ENCODE measurements around the gene RBM4.
"Not testable (repeated sequence)": the region's sequence is repeated elsewhere in the genome, so short reads cannot be mapped to it uniquely, and the experiment has no call there.

The RBM4 gene

DNA sequence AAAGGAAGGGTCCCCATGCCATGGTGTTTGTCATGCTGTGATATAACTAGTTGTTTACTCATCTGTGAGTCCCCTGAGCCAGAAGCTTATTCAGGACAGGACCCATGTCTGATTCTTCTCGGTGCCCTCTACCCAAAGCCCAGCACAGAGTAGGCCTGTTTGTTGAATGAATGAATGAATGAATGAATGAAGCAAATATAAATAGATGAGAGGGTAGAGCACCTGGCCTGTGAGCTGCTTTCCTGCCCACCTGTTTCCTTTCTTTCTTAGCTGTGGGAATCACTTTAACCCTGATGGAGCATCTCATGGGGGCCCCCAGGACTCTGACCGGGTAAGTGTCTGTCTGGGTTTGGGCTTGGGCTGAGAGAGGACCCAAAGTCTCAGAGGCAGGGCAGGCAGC, 38.3 kb upstream of the RBM4 start:
- Histone ChIP-seq H3K79me2 (ENCODE audit: control insufficient read depth, low read length) (peaks cover 6% of the 10 kb centered on the region), H3K9me3 (ENCODE audit: control insufficient read depth, insufficient read depth, low read length) (no peaks in the 10 kb centered on the region), H3F3A (ENCODE audit: control insufficient read depth, insufficient read depth) (no peaks in the 10 kb centered on the region), H3K4me1 (ENCODE audit: control insufficient read depth, low read length) (peaks cover 26% of the 10 kb centered on the region), H3K36me3 (ENCODE audit: control insufficient read depth, low read length) (peaks cover 21% of the 10 kb centered on the region), H4K20me1 (ENCODE audit: control insufficient read depth, insufficient read depth, low read depth, low read length) (no peaks in the 10 kb centered on the region), H3K4me3 (ENCODE audit: low read length) (peak overlapping the region; percentile 8; the same call in 1 of the 2 replicates), H3K4me2 (ENCODE audit: low read length) (peak overlapping the region; percentile 37), H3K27ac (ENCODE audit: low read depth, low read length) (no peak overlapping the region; the same call in 1 of the 2 replicates), H3K9me2 (replicated peaks; ENCODE audit: control insufficient read depth, low read length) (no peaks in the 10 kb centered on the region), H3K27me3 (ENCODE audit: control insufficient read depth, low read length) (no peaks in the 10 kb centered on the region)
- no peak for TF ChIP-seq EZH2phosphoT487 (IDR thresholded peaks at IDR 0.05; ENCODE audit: borderline replicate concordance, low read length)

DNA sequence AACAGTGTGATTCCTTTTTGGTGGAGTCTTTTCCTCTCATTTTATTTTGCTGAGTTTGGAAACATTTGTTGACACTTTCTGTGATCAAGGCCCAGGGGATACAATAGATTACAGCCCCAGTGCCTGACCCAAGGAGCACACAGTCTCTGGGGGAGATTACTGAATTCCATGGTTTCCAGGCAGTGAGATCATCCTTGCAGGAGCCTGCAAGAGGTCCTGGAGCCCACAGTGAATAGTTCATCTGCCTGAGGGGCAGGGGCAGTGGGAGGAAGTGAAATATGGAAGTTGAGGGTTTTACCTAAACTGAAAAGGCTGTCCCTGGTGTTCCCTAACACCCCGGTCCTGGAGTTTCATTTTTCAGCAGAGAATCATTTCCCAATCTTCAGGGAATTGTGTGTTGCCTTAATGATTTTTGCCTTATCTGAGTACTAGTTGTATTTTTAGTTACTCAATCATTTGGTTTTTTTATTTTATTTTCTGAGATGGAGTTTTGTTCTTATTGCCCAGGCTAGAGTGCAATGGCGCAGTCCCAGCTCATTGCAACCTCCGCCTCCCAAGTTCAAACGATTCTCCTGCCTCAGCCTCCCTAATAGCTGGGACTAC, 37.8 kb upstream of the RBM4 start:
- Histone ChIP-seq H3K4me2 (ENCODE audit: low read length) (peak overlapping the region; percentile 37), H3K4me3 (ENCODE audit: low read length) (peak overlapping the region; percentile 8; the same call in 1 of the 2 replicates), H4K20me1 (ENCODE audit: control insufficient read depth, insufficient read depth, low read depth, low read length) (no peaks in the 10 kb centered on the region), H3K79me2 (ENCODE audit: control insufficient read depth, low read length) (peaks cover 3% of the 10 kb centered on the region), H3K4me1 (ENCODE audit: control insufficient read depth, low read length) (peaks cover 21% of the 10 kb centered on the region), H3K9me3 (ENCODE audit: control insufficient read depth, insufficient read depth, low read length) (no peaks in the 10 kb centered on the region), H3K27ac (ENCODE audit: low read depth, low read length) (no peak overlapping the region), H3K36me3 (ENCODE audit: control insufficient read depth, low read length) (peaks cover 21% of the 10 kb centered on the region), H3K27me3 (ENCODE audit: control insufficient read depth, low read length) (no peaks in the 10 kb centered on the region), H3K9me2 (replicated peaks; ENCODE audit: control insufficient read depth, low read length) (no peaks in the 10 kb centered on the region), H3F3A (ENCODE audit: control insufficient read depth, insufficient read depth) (no peaks in the 10 kb centered on the region)
- TF ChIP-seq, protein P1, sequence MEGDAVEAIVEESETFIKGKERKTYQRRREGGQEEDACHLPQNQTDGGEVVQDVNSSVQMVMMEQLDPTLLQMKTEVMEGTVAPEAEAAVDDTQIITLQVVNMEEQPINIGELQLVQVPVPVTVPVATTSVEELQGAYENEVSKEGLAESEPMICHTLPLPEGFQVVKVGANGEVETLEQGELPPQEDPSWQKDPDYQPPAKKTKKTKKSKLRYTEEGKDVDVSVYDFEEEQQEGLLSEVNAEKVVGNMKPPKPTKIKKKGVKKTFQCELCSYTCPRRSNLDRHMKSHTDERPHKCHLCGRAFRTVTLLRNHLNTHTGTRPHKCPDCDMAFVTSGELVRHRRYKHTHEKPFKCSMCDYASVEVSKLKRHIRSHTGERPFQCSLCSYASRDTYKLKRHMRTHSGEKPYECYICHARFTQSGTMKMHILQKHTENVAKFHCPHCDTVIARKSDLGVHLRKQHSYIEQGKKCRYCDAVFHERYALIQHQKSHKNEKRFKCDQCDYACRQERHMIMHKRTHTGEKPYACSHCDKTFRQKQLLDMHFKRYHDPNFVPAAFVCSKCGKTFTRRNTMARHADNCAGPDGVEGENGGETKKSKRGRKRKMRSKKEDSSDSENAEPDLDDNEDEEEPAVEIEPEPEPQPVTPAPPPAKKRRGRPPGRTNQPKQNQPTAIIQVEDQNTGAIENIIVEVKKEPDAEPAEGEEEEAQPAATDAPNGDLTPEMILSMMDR (IDR thresholded peaks at IDR 0.05; ENCODE audit: low read depth, low read length, poor library complexity, severe bottlenecking): no peak
- no peak for TF ChIP-seq EZH2phosphoT487 (IDR thresholded peaks at IDR 0.05; ENCODE audit: borderline replicate concordance, low read length)

DNA sequence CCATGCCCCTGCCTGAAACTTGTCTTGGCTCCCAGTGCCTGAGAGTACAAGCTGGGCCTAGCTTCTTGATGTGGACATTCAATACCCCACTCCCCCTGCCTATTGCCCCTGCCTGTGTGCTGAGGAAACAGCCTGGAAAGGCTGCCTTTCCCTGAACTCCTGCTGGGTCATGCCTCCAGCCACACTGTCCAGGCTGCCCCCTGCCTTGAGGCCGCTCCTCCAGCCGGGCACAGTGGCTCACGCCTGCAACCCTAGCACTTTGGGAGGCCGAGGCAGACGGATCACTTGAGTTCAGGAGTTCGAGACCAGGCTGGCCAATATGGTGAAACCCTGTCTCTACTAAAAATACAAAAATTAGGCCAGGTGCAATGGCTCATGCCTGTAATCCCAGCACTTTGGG, 35.4 kb upstream of the RBM4 start:
- Histone ChIP-seq H3K36me3 (ENCODE audit: control insufficient read depth, low read length) (peaks cover 21% of the 10 kb centered on the region), H3K9me2 (replicated peaks; ENCODE audit: control insufficient read depth, low read length) (no peaks in the 10 kb centered on the region), H3K4me2 (ENCODE audit: low read length) (no peak overlapping the region), H3K4me3 (ENCODE audit: low read length) (no peak overlapping the region), H4K20me1 (ENCODE audit: control insufficient read depth, insufficient read depth, low read depth, low read length) (no peaks in the 10 kb centered on the region), H3K27me3 (ENCODE audit: control insufficient read depth, low read length) (no peaks in the 10 kb centered on the region), H3K9me3 (ENCODE audit: control insufficient read depth, insufficient read depth, low read length) (no peaks in the 10 kb centered on the region), H3F3A (ENCODE audit: control insufficient read depth, insufficient read depth) (no peaks in the 10 kb centered on the region; the same call in 1 of the 2 replicates), H3K27ac (ENCODE audit: low read depth, low read length) (no peak overlapping the region), H3K4me1 (ENCODE audit: control insufficient read depth, low read length) (peaks cover 33% of the 10 kb centered on the region), H3K79me2 (ENCODE audit: control insufficient read depth, low read length) (no peaks in the 10 kb centered on the region)
- TF ChIP-seq EZH2phosphoT487 (IDR thresholded peaks at IDR 0.05; ENCODE audit: borderline replicate concordance, low read length): no peak
- TF ChIP-seq, protein P1 (IDR thresholded peaks at IDR 0.05; ENCODE audit: low read depth, low read length, poor library complexity, severe bottlenecking): no peak

DNA sequence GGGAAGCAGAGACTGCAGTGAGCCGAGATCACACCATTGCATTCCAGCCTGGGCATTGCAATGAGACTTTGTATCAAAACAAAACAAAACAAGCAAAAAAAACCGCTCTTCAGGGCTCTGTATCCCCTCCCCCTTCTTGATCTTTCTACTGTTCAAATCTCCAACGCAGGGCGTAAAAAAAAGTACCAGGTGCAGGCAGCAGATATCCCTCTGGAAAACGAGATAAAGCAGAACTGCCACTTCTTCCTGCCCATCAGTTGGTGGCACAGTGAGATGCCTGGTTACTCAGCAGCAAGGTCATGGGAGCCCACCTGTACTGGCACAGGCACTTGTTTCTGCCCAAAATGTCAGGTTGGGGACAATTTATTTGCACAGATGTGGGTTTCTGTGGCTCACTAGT, 34.3 kb upstream of the RBM4 start:
- H3K4me3 ChIP-seq (ENCODE audit: low read length): no peak overlapping the region
- H3K9me3 ChIP-seq (ENCODE audit: control insufficient read depth, insufficient read depth, low read length): no peaks in the 10 kb centered on the region
- H3K79me2 ChIP-seq (ENCODE audit: control insufficient read depth, low read length): no peaks in the 10 kb centered on the region
- H3K27me3 ChIP-seq (ENCODE audit: control insufficient read depth, low read length): no peaks in the 10 kb centered on the region
- peaks cover 44% of the 10 kb centered on the region for H3K4me1 ChIP-seq (ENCODE audit: control insufficient read depth, low read length)
- H3F3A ChIP-seq (ENCODE audit: control insufficient read depth, insufficient read depth): peaks cover 3% of the 10 kb centered on the region; the same call in 1 of the 2 replicates
- no peaks in the 10 kb centered on the region for H3K9me2 ChIP-seq (replicated peaks; ENCODE audit: control insufficient read depth, low read length)
- no peak for TF ChIP-seq EZH2phosphoT487 (IDR thresholded peaks at IDR 0.05; ENCODE audit: borderline replicate concordance, low read length)
- no peaks in the 10 kb centered on the region for H4K20me1 ChIP-seq (ENCODE audit: control insufficient read depth, insufficient read depth, low read depth, low read length)
- no peak overlapping the region for H3K4me2 ChIP-seq (ENCODE audit: low read length)
- H3K27ac ChIP-seq (ENCODE audit: low read depth, low read length): no peak overlapping the region
- H3K36me3 ChIP-seq (ENCODE audit: control insufficient read depth, low read length): peaks cover 20% of the 10 kb centered on the region

DNA sequence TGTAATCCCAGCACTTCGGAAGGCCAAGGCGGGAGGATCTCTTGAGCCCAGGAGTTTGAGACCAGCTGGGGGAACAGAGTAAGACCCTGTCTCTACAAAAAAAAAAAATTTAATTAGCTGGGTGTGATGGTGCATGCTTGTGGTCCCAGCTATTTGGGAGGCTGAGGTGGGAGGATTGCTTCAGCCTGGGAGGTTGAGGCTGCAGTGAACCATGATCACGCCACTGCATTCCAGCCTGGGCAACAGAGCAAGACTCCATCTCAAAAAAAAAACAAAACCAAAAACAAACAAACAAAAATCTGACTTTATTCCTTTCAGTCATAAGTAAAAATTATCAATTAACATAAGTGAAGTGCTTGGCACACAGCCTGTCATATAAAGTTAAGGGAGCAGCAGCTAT, 31.9 kb upstream of the RBM4 start:
- Histone ChIP-seq H3F3A (ENCODE audit: control insufficient read depth, insufficient read depth) (peaks cover 16% of the 10 kb centered on the region), H3K4me1 (ENCODE audit: control insufficient read depth, low read length) (peaks cover 50% of the 10 kb centered on the region), H3K27ac (ENCODE audit: low read depth, low read length) (peak overlapping the region; percentile 76; the same call in 1 of the 2 replicates)
- H3K27me3 ChIP-seq (ENCODE audit: control insufficient read depth, low read length); H3K36me3 ChIP-seq (ENCODE audit: control insufficient read depth, low read length); H3K4me3 ChIP-seq (ENCODE audit: low read length); H3K9me2 ChIP-seq (replicated peaks; ENCODE audit: control insufficient read depth, low read length); H3K4me2 ChIP-seq (ENCODE audit: low read length); H3K9me3 ChIP-seq (ENCODE audit: control insufficient read depth, insufficient read depth, low read length); H3K79me2 ChIP-seq (ENCODE audit: control insufficient read depth, low read length); H4K20me1 ChIP-seq (ENCODE audit: control insufficient read depth, insufficient read depth, low read depth, low read length): not testable (repeated sequence)
